ES-I3 (cell line): ENCODE data around the gene ATOSA.
A peak's percentile ranks its signal among the peaks of the same experiment; 100 is the strongest.

ENCODE experiments used
- H3K36me3 ChIP-seq: 2 replicates; pipeline ENCODE4 v1.6.1; 2013; ENCODE audit warnings: mild to moderate bottlenecking, low read length, control low read depth, moderate library complexity; ENCODE audit not compliant: insufficient read depth
- H3K4me1 ChIP-seq: 2 replicates; pipeline ENCODE4 v1.6.1; 2013; ENCODE audit warnings: mild to moderate bottlenecking, control low read depth, low read length; ENCODE audit not compliant: insufficient read depth
- H3K9ac ChIP-seq: 2 replicates; pipeline ENCODE4 v1.6.1; 2013; ENCODE audit warnings: low read depth, mild to moderate bottlenecking, low read length, moderate library complexity
- H3K9me3 ChIP-seq: 2 replicates; pipeline ENCODE4 v1.6.1; 2013; ENCODE audit warnings: mild to moderate bottlenecking, low read length, moderate library complexity; ENCODE audit not compliant: control insufficient read depth, insufficient read depth

The ATOSA gene

GRCh38 chr15:52679232-52680040 is at the start of gene ATOSA:
Gene ATOSA, minus strand, starts transcription at chr15:52679388. Its CDS starts 1,367 bp downstream, at chr15:52678021.
- no peaks in the 10 kb centered on the region for H3K4me1 ChIP-seq
- no peaks in the 10 kb centered on the region for H3K9me3 ChIP-seq
- H3K9ac ChIP-seq = peak within 1 kb of the TSS; percentile 68
- no peaks in the 10 kb centered on the region for H3K36me3 ChIP-seq

GRCh38 chr15:52728899-52729298 is 49.7 kb upstream of the ATOSA start:
- Histone ChIP-seq H3K9me3 (0 out of 2 replicates have a peak, but pooled peaks cover 4% of the 10 kb centered on the region), H3K4me1 (peaks cover 14% of the 10 kb centered on the region), H3K9ac (no peak overlapping the region), H3K36me3 (no peaks in the 10 kb centered on the region)

GRCh38 chr15:52727815-52728214 is 48.6 kb upstream of the ATOSA start:
- Histone ChIP-seq H3K36me3 (no peaks in the 10 kb centered on the region), H3K9me3 (0 out of 2 replicates have a peak, but pooled peaks cover 4% of the 10 kb centered on the region), H3K4me1 (peaks cover 5% of the 10 kb centered on the region; the same call in 1 of the 2 replicates), H3K9ac (no peak overlapping the region)

GRCh38 chr15:52726195-52726594 is 47.0 kb upstream of the ATOSA start:
- H3K9me3 ChIP-seq = 0 out of 2 replicates have a peak, but pooled peaks cover 4% of the 10 kb centered on the region
- H3K36me3 ChIP-seq = no peaks in the 10 kb centered on the region
- peaks cover 5% of the 10 kb centered on the region; the same call in 1 of the 2 replicates for H3K4me1 ChIP-seq
- H3K9ac ChIP-seq = no peak overlapping the region

GRCh38 chr15:52718551-52718950 is 39.4 kb upstream of the ATOSA start:
- H3K9ac ChIP-seq = no peak overlapping the region
- H3K4me1 ChIP-seq = no peaks in the 10 kb centered on the region
- H3K36me3 ChIP-seq = no peaks in the 10 kb centered on the region
- no peaks in the 10 kb centered on the region for H3K9me3 ChIP-seq

GRCh38 chr15:52717924-52718323 is 38.7 kb upstream of the ATOSA start:
- Histone ChIP-seq H3K4me1 (no peaks in the 10 kb centered on the region), H3K9me3 (no peaks in the 10 kb centered on the region), H3K9ac (no peak overlapping the region), H3K36me3 (no peaks in the 10 kb centered on the region)

- Histone ChIP-seq H3K36me3 (no peaks in the 10 kb centered on the region), H3K9ac (no peak overlapping the region), H3K4me1 (no peaks in the 10 kb centered on the region), H3K9me3 (no peaks in the 10 kb centered on the region)
Observed at GRCh38 chr15:52717481-52717880, 38.3 kb upstream of the ATOSA start.

- H3K9ac ChIP-seq = no peak overlapping the region
- H3K36me3 ChIP-seq = no peaks in the 10 kb centered on the region
- H3K4me1 ChIP-seq = no peaks in the 10 kb centered on the region
- no peaks in the 10 kb centered on the region for H3K9me3 ChIP-seq
Observed at GRCh38 chr15:52716536-52716935, 37.3 kb upstream of the ATOSA start.

GRCh38 chr15:52715411-52715810 is 36.2 kb upstream of the ATOSA start:
- no peaks in the 10 kb centered on the region for H3K9me3 ChIP-seq
- H3K36me3 ChIP-seq = no peaks in the 10 kb centered on the region
- H3K9ac ChIP-seq = no peak overlapping the region
- no peaks in the 10 kb centered on the region for H3K4me1 ChIP-seq

- no peak overlapping the region for H3K9ac ChIP-seq
- H3K9me3 ChIP-seq = no peaks in the 10 kb centered on the region
- H3K36me3 ChIP-seq = no peaks in the 10 kb centered on the region
- peaks cover 2% of the 10 kb centered on the region; the same call in 1 of the 2 replicates for H3K4me1 ChIP-seq
Observed at GRCh38 chr15:52714968-52715367, 35.8 kb upstream of the ATOSA start.

GRCh38 chr15:52710708-52711389 is 31.7 kb upstream of the ATOSA start:
- H3K4me1 ChIP-seq = peaks cover 4% of the 10 kb centered on the region; the same call in 1 of the 2 replicates
- no peak overlapping the region for H3K9ac ChIP-seq
- no peaks in the 10 kb centered on the region for H3K9me3 ChIP-seq
- H3K36me3 ChIP-seq = no peaks in the 10 kb centered on the region

GRCh38 chr15:52710050-52710707 is 31.0 kb upstream of the ATOSA start:
- H3K4me1 ChIP-seq = peaks cover 4% of the 10 kb centered on the region; the same call in 1 of the 2 replicates

GRCh38 chr15:52709187-52709981 is 30.2 kb upstream of the ATOSA start:
- Histone ChIP-seq H3K36me3 (no peaks in the 10 kb centered on the region), H3K9ac (peak overlapping the region; percentile 37; the same call in 1 of the 2 replicates), H3K9me3 (no peaks in the 10 kb centered on the region), H3K4me1 (peaks cover 4% of the 10 kb centered on the region; the same call in 1 of the 2 replicates)

More at GRCh38 chr15:52710050-52710707, 31.0 kb upstream of the ATOSA start:
- Histone ChIP-seq H3K9ac (no peak overlapping the region), H3K36me3 (no peaks in the 10 kb centered on the region), H3K9me3 (no peaks in the 10 kb centered on the region)

- Histone ChIP-seq H3K4me1 (peaks cover 4% of the 10 kb centered on the region; the same call in 1 of the 2 replicates), H3K36me3 (no peaks in the 10 kb centered on the region), H3K9me3 (no peaks in the 10 kb centered on the region), H3K9ac (no peak overlapping the region)
Observed at GRCh38 chr15:52706091-52706490, 26.9 kb upstream of the ATOSA start.
